GM19455 (cell line): ENCODE results near the gene IGF1R.
"Not testable (repeated sequence)": the region's sequence is repeated elsewhere in the genome, so short reads cannot be mapped to it uniquely, and the experiment has no call there.

ENCODE experiments used
- ATAC-seq: cut with Tn5 transposase; IDR thresholded peaks from one replicate; pipeline ENCODE4 v1.9.1; 2021; ENCODE audit not compliant: unreplicated experiment

The IGF1R gene

DNA sequence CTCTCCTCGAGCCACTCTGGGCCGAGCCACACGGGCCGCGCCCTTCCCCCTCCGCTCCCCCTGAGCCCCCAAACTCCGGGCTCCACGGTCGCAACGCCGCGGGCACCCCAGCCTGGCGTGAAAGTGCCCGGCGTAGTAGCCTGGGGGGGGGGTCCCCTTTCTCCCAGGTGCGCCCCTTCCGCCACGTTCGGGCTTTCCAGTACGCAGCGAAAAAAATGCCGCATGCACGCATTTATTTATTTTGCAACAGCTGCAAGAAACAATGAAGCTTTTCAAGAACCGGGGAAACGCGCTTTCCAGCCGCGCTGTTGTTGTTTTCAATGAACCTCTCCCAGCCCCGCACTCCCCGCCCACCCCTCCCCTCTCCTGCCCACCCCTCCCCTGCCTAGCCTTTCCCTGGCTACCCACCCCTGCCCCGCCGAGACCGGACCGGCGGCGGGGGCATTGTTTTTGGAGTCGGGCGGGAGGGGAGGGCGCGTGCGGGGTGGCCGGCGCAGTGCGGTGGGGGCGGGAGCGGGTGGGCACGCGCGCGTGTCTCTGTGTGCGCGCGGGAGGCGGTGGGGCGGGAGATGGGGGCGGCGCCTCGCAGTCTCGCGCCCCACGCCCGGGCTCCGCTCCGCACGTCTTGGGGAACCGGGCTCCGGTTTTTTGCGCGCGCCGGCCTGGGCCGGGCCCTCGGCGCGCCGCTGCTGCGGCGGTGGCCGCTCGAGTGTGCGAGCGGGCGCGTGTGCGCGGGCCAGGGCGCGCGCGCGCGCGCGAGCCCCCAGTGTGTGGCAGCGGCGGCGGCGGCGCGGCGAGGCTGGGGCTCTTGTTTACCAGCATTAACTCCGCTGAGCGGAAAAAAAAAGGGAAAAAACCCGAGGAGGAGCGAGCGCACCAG, at the start of gene IGF1R:
Gene IGF1R (plus strand): TSS at position 766 of the 880 bp plus-strand sequence. CDS start 1,043 bp downstream, outside the sequence.
- peak; percentile 72 for ATAC-seq

DNA sequence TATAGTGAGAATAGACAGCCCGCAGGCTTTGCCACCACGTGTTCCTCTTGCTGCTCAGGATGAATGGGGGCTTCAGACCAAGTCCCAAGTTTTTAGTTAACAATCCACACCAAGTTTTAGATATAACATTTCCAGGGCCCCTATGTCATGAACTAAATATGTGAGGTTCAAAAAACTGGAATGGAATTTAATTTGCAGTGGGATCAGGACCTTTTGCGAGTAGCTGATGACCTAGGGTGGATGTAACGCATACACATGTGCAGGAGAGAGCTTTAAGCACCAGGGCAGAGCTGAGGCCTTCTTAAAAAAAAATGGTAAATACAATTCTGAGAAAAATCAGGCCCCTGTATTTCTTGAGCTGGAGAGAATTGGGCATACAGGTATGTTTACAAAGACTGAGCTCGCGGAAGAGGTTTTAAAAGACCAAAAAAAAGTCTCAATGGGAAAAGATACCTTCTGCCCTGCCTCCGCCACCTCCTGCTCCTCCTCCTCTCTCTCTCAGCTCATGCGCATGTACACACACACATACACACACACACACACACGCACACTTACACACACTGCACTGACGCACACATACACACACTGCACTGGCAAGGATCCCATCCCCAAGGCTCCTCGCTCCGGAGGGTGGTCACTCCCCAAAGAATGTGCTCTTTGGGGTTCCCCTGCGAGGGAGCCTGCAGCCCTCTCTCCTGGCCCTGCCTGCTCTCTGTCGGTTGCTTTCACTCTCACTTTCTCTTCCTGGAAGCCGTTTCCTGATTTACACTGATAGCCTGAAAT, 48.2 kb upstream of the IGF1R start:
- ATAC-seq: peak; percentile 69

DNA sequence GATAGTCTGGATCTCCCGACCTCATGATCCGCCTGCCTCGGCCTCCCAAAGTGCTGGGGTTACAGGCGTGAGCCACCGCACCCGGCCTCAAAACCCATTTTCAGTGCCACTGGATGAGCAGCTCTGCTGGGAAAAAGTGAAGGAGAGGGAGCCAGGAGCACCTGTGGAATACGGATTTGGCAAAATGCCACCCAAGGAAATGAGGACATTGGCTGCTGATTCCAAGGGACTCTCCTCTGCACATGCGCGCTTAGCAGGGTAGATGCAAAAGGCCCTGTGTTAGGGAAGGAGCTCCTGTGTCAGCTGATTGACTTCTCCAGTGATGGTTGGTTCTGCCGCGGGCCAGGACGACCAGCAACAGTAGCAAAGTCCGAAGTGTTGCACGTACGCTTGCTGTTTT, 43.4 kb upstream of the IGF1R start:
- no peak for ATAC-seq

DNA sequence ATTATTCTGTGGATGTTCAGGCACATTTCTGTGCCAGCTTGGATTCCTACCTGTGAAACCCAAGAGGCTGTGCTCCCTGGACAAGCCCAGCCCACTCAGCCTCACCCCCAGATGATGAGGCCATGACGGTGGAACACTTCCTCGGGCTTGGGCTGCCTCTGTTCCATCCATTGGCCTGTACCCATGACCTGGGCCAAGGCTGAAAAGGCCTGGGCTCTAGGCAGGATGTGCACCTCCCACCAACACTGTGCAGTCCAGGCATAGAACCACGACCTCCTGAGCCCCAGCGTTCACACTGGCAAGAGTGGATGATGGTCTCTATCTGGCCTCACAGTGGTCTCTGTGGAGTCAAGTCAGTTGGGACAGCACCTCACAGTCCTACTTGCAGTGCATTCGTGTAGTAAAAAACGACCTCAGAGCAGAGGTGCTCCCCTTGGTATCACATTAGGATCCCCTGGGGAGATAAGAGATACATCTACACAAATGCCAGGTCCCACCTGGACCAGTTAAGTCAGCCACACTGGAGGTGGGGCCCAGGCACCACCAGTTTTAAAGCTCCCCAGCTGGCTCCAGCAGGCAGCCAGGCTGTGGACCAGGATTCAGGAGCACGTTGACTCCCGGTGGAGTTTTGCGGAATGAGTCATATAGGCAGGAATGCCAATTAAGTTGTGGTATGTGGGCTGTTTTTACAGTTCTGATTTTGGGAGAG, 39.0 kb upstream of the IGF1R start:
- no peak for ATAC-seq

DNA sequence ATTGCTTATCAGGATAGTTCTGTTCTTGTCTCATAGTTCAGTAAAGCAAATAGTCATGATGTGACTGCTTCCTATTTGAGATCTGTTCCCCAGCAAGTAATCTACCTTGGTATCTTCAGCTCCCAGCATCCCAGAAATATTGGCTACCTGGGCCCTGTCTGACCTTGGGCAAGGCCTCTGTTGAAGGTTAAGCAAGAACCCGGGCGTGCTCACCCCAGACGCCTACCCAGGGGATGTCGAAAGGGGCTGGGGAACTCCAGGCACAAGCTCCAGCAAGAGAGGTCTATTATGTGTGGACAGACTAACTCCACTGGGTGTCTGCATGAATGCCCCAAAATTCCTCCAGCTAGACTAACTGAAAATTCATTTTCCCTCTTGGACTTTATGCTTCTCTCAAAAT, 37.3 kb upstream of the IGF1R start:
- no peak for ATAC-seq

DNA sequence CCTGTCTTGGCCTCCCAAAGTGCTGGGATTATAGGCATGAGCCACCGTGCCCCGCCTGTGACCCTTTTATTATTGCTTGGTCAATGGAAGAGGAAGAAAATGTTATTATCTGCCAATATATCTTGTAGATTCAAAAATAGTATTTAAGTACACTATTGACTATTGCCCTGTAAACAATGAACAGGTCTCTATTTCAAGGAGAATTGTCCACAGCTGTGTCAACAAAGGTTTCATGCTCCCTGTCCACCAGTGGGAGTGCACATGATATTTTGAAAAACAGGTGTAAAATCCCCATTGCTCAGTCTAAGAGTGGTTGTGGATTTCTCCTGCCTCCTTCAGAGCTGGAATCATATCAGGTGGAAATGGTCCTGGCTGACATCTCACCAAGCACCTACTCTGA, 36.5 kb upstream of the IGF1R start:
- ATAC-seq: no peak

DNA sequence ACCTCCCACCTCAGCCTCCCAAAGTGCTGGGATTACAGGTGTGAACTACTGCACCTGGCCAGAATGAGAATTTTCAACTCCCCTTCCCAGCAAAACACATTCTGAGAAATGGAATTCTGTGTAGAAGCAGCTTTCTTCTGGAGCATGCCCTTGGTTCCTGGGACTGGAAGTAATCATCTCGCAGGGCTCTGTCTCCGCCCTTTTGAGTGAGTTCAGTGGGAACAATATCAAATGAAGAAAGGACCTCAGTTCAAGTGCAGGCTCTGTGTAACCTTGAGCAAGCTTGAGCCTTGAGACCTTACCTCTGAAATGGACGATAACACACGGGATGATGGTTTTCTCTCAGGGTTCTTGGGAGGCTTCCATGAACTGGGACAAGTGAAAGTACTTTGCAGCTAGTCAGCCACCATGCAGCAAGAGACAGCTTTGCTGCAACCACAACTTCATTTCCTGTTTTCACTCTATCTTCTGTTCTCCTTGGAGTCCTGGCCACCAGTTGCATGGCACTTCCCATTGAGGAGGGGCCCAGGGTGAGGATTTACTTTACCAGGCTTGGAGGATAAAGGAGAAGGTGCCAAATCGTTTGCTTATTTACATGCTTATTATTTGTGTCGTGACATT, 35.7 kb upstream of the IGF1R start:
- no peak for ATAC-seq

DNA sequence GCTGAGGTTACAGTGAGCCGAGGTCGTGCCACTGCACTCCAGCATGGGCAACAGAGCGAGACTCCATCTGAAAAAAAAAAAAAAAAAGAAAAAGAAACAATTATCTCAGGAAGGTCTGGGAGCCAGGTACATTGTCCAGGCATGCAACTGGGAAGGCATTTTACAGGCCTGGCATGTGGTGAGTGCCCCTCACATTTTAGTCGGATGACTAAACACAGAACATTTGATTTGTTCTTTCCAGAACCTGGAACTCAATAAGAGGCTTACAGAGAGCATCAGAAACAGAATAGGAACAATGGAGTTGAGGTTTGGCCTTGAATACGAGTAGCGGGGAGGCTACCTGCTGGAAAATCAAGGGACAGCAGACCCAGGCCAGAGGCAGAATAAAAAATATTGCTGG, 33.7 kb upstream of the IGF1R start:
- no peak for ATAC-seq

DNA sequence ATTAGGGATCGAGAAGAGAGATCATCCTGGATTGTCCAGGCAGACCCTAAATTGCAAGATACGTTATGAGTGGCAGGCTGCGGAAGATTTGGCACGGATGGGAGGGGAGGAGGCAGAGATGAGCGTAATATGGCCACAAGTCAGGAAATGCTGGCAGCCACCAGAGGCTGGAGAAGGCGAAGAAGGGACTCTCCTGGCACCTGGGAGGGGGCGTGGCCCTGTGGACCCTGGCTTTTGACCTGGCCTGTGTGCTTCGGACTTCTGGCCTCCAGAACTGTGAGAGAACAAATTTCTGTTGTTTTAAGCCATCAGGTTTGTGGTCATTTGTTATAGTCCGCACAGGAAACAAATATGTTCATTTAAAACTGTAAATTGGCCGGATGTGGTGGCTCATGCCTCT, 31.9 kb upstream of the IGF1R start:
- no peak for ATAC-seq

DNA sequence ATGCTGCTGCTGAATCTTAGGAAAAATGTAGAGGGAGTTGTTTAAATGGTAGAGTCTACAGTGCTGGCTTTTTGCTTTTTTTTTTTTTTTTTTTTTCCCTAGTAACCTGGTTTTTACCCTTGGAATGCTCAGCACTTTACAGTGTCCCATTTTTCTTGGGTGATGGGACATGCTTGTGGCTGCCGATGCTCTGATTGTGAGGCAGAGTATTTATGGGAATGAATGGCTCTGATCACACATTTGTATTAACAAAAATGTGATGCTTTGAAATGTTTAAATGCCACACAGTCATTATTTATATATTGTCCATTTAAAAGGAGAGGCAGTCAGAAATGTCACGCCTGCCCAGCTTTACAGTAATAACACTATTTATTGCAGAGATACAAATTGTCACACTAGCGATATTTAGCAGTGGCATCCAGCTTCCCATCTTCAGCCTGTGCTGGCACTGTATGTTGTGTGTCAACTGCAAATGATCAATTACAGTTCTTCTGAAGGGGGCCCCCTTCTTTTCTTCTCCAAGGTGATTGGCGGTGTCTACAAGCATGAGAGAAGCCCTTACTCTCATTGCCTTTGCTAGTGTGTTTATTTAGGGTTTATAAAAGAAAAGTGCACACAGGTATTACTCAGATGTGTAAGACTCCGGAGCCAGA, 30.9 kb upstream of the IGF1R start:
- ATAC-seq: no peak

DNA sequence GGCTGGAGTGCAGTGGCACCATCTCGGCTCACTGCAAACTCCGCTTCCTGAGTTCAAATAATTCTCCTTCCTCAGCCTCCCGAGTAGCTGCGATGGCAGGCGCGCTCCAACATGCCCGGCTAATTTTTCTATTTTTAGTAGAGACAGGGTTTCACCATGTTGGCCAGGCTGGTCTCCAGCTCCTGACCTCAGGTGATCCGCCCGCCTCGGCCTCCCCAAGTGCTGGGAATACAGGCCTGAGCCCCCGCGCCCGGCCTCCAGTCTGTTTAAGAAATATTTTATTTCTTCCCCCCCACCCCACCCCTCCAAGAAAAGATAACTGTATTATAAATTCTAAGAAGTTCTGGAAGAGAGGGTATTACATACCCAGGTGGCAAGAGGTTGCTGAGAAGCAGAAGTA, 29.8 kb upstream of the IGF1R start:
- not testable (repeated sequence) for ATAC-seq

DNA sequence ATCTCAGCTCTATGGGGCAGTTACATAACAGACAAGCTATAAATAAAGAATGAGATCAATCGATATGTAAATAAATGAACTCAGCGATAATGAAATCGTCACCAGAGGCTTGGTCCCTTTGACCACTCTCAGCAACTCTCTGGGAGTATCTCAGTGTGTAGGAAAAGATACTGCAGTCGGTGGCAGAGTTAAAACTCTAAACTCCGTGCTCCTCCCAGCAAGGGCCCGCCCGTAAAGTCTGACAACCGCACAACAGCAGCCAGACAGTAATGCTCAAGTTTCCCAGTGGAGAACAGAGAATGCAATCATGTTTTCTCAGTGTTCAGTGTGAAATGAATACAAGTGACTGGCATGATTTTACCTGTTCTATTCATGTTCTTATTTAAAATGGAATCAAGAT, 28.3 kb upstream of the IGF1R start:
- no peak for ATAC-seq

DNA sequence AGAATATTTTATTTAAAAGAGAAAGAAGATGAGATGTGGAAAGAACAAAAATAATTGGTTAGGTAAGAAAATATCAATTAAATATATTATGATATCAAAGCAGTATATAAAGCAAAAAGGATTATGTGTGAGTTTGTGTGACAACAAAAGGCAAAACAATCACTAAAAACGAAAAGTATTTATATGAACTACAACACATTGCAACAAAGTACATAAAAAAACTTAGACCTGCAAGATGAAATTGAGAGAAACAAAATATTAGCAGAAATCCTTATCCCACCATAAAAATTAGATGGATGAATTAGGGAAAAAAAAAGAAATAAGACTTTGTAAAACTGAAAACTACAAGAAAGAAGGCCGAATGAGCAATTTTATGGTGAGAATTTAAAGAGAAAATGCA, 27.3 kb upstream of the IGF1R start:
- no peak for ATAC-seq

DNA sequence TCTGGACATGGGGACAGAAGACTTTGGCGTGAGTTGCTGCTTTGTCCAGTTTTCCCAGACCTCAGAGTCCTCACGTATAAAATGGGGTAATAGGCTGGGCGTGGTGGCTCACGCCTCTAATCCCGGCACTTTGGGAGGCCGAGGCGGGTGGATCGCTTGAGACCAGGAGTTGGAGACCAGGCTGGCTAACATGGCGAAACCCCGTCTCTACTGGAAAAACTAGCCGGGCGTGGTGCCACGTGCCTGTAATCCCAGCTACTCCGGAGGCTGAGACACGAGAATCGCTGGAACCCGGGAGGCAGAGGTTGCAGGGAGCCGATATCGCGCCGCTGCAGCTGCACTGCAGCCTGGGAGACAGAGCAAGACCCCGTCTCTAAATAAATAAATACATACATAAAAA, 22.7 kb upstream of the IGF1R start:
- ATAC-seq: no peak

DNA sequence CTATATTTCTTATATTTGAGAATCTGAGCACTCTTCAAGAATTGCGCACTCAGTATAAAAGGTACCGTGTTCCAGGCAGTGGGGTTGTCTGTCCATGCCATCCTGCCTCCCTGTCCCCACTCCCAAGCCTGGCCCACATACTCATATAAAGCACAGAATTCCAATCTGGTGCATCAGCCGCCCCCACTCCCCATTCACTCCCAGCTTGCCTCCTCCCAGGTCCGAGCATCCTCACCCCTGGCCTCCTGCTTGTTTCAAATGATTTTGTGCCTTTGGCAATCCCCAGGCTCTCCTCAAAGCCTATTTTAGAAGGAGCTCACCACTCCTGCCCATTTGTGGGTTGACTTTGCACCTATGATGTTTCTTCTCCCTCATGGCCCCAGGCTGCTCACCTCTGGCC, 22.2 kb upstream of the IGF1R start:
- no peak for ATAC-seq

DNA sequence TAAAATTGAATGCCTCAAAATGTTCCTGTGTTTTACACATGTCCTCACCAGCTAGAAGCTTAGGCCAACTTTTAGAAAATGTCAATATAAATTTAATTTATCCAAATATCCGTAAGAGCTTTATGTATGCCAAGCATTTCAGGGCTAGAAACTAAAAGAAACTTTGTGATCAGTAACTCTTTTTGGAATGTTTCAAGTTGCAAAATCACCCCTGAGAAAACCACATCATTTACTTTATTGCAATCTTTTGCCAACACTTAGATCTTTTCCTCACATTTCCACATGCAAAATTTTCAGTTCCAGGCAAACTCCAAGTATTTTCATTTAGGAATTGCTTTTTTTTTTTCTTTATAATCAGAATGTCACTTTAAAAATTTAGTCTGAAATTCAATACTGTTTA, 20.1 kb upstream of the IGF1R start:
- ATAC-seq: no peak

DNA sequence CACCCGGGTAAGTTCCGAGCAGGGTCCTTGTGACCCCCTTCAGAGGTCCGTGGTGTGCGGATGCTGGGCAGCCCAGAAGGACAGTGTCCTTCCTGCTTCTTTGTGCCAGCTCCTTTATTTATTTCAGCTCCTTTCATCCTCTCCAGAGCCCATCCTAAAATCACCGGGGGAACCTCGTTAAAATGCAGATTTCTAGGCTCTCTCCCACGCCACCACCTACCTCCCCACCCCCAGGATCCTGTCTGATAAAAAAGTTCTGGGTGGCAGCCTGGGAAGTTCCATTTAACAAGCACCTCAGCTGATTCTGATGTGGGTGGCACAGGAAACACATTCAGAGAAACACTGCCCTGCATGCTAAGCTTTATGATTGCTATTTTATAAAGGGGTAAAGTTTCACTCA, 12.5 kb upstream of the IGF1R start:
- no peak for ATAC-seq

DNA sequence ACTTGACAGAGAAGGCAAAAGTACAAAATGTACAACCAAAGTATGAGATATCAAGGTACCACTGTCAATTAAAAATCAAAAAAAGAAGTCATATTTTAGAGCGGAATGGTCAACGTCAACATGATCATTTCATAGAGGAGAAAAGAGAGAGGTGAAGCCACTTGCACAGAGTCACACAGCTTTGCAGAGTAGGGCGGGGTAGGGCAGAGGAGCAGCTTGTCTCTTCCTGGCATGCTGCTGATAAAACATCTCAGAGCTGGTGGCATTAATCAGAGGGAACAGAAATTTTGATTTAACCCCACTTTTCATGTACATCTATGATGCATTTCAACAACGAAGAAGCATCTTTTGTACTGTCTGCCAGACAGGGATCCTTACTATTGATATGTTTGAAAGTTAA, 5.2 kb upstream of the IGF1R start:
- ATAC-seq: no peak

DNA sequence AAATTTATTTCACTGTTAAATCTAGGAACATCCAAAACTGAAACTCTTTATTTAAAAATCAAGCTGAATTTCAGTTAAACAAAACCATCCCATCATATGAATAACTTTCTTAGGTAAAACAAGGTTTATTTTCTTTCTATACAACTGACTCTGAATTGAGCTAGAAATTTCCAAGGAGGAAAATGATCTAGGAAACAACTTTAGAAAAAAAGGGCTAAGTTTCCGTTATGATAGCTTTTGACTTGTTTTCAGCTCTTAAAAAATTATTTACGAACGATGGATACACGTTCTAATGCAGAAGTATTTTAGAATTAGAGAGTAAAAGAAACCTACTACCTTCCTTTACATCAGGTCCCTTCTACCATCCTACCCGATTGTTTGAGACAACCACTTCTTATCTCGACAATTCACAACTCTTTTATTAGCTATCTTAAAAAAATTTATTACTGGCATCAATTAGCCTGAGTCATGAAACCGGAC, 1.8 kb upstream of the IGF1R start:
- no peak for ATAC-seq

DNA sequence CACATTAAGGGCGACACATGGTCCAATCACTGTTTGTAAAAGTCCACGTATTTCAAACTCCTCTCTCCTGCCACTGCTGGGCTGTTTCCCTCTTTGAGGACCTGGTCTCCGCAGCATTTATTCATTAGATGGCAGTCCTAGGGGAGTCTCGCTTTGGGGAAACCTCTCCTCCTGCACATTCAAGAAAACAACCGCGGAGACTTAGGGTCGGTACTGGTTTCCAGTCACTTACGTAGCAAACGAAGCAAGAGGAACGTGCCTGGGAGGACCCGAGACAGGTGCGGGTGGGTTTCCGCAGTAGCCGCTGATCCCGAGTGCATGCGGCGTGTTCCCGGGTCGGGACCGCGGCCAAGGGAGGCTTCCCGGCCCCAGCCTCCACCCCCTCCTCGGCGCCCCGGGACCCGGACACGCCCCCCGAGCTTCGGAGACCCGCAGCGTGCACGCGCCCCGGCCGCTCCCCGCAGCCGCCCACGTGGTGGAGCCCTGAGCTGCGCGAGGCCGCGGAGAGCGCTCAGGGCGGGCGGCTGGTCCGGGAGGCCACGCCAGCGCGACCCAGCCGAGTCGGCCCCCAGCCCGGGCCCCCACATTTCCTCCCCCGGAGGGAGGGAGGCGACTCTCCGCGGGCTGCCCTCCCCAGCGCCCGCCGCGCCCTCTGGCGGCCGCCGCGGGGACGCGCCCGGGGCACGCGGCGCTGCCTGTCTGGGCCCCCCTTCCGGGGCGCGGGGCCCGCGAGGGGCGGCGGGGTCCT, 1.1 kb upstream of the IGF1R start:
- peak; percentile 46 for ATAC-seq
